Effector memory CD4-positive, alpha-beta T cell (primary cell): ENCODE results near the gene ADAM33.

ENCODE experiments used
- DNase-seq, 3 donors: peaks; one replicate each; pipeline ENCODE4 v3.0.0-alpha.2; 2020
- H3K27ac ChIP-seq: 2 replicates; pipeline ENCODE4 v1.7.0; 2013; ENCODE audit warnings: mild to moderate bottlenecking, low read length, moderate library complexity; ENCODE audit not compliant: insufficient read depth, poor library complexity, severe bottlenecking
- H3K27me3 ChIP-seq: replicated peaks from 2 replicates; pipeline ENCODE4 v1.7.0; 2013; ENCODE audit warnings: mild to moderate bottlenecking, low read length; ENCODE audit not compliant: insufficient read depth, control insufficient read depth, poor library complexity, severe bottlenecking
- H3K36me3 ChIP-seq: 2 replicates; pipeline ENCODE4 v1.7.0; 2013; ENCODE audit warnings: mild to moderate bottlenecking, low read length, moderate library complexity; ENCODE audit not compliant: control insufficient read depth, insufficient read depth
- H3K4me1 ChIP-seq: 2 replicates; pipeline ENCODE4 v1.7.0; 2013; ENCODE audit warnings: low read length, mild to moderate bottlenecking; ENCODE audit not compliant: control insufficient read depth, insufficient read depth, poor library complexity, severe bottlenecking
- H3K4me3 ChIP-seq: 2 replicates; pipeline ENCODE4 v1.7.0; 2013; ENCODE audit warnings: low read length, low read depth, mild to moderate bottlenecking; ENCODE audit not compliant: insufficient read depth, poor library complexity, severe bottlenecking
- H3K9me3 ChIP-seq: 2 replicates; pipeline ENCODE4 v1.7.0; 2013; ENCODE audit warnings: mild to moderate bottlenecking, low read length, moderate library complexity; ENCODE audit not compliant: control insufficient read depth

ADAM33 gene

DNA sequence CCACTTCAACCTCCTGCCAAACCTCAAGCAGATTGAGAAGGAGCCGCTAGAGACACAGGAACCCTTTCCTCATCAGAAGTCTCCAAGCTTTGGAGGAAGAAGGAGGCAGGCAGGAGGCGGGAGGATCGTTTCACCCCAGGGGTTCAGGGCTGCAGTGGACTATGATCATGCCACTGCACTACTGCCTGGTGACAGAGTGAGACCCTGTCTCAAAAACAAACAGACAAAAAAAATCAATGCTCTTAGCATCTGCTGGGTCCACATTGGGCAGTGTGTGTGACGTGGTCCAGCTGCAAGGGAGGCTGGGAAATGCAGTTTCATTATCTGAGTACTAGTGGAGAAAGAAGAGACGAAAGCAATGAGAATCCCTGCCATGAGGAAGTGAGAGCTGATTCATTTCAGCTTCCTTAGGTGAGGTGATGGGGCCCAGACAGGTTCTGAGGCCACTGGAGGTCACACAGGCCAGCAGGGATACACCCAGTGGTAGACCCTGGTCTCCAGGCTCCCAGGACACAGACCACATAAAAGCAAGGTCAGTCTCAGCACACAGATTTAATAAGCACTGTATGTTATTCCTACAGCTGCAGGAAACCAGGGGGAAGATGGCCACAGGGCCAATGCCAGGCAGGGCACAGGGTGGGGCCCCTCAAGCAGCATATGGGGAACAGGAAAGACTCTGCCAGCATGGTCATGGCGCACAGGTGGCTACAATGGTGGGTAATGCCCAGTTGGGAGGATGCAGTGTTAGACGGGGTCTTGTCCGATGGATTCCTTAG is 22.9 kb downstream of the ADAM33 start:
- Histone ChIP-seq H3K4me3 (no peak overlapping the region), H3K27ac (no peak overlapping the region), H3K27me3 (peaks cover 21% of the 10 kb centered on the region), H3K4me1 (no peaks in the 10 kb centered on the region), H3K36me3 (no peaks in the 10 kb centered on the region), H3K9me3 (no peaks in the 10 kb centered on the region)
- DNase-seq = no peak

DNA sequence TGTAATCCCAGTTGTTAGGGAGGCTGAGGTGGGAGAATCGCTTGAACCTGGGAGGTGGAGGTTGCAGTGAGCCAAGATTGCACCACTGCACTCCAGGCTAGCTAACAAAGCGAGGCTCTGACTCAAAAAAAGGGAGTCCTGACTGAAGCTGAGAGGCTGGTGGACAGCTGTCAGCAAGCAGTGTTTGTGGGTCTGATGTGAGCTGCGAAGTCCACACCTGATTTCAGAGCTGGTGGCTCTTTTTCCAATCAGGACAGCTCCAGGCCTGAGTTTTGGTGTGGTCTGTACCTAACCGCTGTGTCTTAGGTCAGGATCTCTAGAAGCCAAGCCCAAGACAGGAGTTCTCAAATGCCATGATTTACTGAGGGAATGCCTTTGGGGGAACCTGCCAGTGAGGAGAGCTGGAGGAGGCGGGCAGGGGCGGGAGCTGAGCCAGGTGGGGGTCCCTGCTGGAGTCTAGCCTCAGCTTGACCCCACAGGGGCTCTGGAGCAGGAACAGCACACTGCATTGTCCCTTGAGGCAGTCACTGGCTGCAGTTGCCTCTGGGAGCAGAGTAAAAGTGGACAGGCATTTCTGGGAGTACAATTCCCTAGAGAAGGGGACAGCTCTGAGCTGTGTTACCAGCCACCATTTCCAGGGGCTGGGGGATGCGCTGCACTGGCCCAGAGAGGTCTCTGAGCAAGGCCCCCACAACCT is 23.6 kb downstream of the ADAM33 start:
- H3K4me1 ChIP-seq = peaks cover 3% of the 10 kb centered on the region
- H3K9me3 ChIP-seq = no peaks in the 10 kb centered on the region
- no peak overlapping the region for H3K4me3 ChIP-seq
- no peak for DNase-seq
- H3K36me3 ChIP-seq = no peaks in the 10 kb centered on the region
- H3K27ac ChIP-seq = no peak overlapping the region
- peaks cover 21% of the 10 kb centered on the region for H3K27me3 ChIP-seq

DNA sequence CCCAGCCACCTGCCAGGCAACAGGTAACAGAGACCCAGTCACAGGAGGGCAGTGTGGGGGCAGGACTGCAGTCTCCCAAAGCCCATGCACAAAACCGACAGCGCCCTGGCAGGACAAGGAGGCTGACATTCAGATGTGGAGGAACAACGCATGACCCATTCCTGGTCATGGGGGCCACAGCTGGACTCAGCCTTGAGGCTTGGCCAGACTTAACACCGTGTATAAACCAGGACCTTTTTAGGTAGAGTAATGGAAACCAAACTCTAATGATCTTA is 26.7 kb downstream of the ADAM33 start:
- H3K9me3 ChIP-seq = no peaks in the 10 kb centered on the region
- DNase-seq = no peak
- peaks cover 5% of the 10 kb centered on the region for H3K4me1 ChIP-seq
- H3K27ac ChIP-seq = no peak overlapping the region
- no peak overlapping the region for H3K4me3 ChIP-seq
- H3K36me3 ChIP-seq = no peaks in the 10 kb centered on the region
- H3K27me3 ChIP-seq = peaks cover 7% of the 10 kb centered on the region

DNA sequence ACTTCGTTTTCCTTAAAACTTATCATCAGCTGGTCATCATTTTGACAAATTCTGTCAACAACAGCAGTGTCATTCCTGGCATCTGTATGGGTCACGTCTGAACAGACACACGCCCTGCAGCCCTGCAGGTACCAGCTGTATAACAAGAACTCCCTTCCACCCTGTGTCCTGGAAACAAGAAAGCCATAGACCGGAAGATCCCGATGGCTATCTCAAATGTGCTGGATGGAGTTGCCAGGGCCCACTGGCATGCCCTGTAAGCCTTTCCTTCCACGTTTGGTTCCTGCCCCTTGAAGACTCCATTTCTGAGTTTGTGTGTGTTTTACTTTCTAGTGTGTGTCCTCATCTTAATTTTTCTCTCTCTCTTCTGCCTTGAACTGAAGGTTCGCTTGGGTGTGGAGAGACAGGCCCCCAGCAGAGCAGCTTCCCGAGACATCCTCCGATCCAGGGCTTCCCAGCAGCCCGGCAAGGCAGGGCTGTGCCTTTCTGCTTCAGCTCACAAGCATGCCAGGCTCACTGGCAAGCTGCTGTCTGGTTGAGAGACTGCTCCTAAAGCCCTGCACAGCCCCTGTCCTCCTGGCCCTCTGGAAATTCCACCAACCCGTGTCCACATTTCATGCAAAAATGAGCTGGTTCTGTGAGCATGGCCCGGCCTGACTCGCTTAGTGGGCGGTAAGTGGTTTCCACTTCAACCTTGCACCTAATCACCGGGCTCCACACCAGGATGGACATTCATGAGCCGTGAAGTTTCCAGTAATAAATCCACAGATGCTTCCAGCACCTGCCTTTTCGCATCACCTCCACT is 27.3 kb downstream of the ADAM33 start:
- no peak for DNase-seq
- Histone ChIP-seq H3K9me3 (no peaks in the 10 kb centered on the region), H3K27ac (no peak overlapping the region)

DNA sequence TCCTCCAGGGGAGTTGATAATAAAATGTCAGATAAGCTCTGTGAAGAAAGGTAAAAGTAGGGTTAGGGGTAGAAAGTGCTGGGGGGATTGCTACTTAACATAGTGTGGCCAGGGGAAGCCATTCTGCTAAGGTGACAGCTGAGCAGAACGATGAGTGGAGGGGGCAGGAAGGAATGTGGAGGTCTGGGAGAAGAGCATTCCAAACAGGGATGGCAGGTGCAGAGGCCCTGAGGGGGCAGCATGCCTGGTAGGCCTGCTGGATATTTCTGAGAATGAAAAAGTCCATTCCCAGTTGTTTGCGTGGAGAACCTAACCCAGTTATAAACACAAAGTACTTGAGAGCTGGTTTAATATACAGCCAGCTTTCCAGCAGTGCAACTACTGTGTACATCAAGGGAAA is 27.9 kb downstream of the ADAM33 start:
- DNase-seq = no peak
- Histone ChIP-seq H3K9me3 (no peaks in the 10 kb centered on the region), H3K36me3 (no peaks in the 10 kb centered on the region), H3K27ac (no peak overlapping the region), H3K27me3 (no peaks in the 10 kb centered on the region), H3K4me1 (peaks cover 5% of the 10 kb centered on the region), H3K4me3 (no peak overlapping the region)

More for the DNA sequence above, 27.3 kb downstream of the ADAM33 start:
- H3K36me3 ChIP-seq = no peaks in the 10 kb centered on the region
- H3K27me3 ChIP-seq = peaks cover 1% of the 10 kb centered on the region
- no peak overlapping the region for H3K4me3 ChIP-seq
- H3K4me1 ChIP-seq = peaks cover 5% of the 10 kb centered on the region

DNA sequence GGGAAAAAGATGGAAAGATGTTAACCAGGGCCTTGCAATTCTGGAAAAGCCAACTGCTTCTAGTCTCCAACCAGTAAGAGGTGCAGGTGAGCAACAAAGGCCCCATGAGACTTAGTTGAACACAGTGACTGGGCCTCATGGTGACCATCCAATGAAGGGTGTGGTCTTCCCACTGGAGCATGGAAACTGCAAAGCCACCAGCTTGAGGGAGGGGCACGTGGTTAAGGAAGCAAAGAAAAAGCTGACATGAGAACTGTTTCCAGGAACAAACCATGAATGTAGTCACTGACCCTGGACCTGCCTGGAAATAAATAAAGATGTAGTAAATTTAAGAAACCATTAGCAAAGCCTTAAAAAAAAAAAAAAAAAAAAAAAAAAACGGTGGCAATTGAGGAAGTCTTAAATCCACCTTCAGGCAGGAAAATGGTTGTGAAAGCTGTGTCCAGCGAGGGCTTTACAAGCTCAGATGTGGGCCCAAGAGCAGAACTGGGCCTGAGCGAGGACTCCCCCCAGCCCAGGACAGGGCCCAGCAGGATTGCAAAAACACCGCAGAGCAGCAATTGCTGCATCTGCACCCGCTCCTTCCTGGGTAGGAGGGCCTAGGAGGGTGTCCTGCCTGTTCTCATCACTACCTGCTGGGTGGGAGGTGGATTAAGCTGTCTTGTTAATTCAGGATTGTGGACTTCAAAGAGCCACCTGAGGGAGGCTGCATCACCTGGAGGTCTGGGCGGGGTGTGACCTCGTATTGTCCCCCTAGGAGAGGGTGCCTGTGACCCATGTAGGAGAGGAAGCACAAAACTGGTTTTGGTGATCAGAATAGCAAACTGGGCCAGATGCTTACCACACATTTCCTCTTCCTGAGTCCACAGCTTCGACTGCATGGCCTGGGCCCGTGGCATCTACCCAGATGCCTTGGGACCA is 28.9 kb downstream of the ADAM33 start:
- peaks cover 4% of the 10 kb centered on the region for H3K36me3 ChIP-seq
- H3K27ac ChIP-seq = no peak overlapping the region
- H3K9me3 ChIP-seq = no peaks in the 10 kb centered on the region
- no peak overlapping the region for H3K4me3 ChIP-seq
- peaks cover 5% of the 10 kb centered on the region for H3K4me1 ChIP-seq
- no peaks in the 10 kb centered on the region for H3K27me3 ChIP-seq
- DNase-seq = no peak

DNA sequence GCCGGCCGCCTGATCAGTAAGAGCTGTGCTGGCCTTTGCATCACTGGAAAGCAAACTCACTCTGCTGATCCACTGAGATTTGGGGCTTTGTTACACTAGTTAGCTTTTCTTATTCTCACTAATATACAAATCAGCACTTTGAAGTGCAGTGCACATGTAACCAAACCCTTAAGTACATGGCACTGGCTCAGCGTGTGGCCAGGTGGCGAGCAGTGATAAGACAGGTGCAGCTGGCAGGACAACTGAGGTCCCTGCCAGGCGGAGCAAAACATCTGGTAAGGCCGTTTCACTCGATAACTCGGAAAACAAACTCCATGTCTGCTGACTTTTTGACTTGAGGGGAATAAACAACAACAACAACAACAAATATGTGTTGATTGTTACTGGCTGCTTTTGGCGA is 29.6 kb downstream of the ADAM33 start:
- Histone ChIP-seq H3K36me3 (peaks cover 4% of the 10 kb centered on the region), H3K9me3 (no peaks in the 10 kb centered on the region), H3K27me3 (no peaks in the 10 kb centered on the region), H3K4me1 (peaks cover 5% of the 10 kb centered on the region), H3K27ac (no peak overlapping the region), H3K4me3 (no peak overlapping the region)
- no peak for DNase-seq

DNA sequence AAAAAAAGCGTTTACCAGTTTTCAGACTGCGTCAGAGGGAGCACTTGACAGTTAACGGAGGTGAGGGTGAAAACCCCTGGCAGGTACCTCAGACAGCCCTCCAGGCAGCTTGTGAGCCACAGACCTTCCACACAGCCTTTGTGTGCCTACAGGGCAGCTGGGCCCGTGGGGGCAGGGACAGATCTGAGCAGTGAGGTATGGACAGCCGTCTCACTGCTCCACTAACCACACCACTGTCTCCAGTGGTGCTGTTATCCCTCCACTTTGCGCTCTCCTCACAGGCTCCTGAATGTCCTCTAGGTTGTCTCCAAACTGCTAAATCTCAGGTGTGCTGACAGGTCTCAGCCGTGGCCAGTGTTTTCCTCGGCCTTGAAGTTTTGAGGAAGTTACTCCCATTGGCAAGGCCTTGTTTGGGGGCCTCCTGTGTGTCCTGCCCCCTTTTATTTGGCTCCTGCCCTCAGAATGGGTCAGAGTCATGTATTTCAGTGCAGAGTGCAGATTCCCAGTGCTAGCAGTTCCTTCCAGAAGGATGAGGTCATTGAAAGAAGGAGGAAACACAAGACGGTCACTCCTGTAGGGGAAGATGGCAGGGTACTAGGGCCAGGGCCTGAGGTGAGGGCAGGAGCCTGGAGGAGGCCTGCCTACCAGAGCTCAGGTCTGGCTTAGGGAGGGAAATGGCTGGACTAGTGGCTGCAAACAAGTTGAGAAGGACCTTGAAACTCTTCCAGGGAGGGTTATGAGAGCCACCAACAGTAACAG is 30.4 kb downstream of the ADAM33 start:
- Histone ChIP-seq H3K9me3 (no peaks in the 10 kb centered on the region), H3K27me3 (no peaks in the 10 kb centered on the region), H3K27ac (no peak overlapping the region), H3K4me3 (no peak overlapping the region), H3K4me1 (peaks cover 5% of the 10 kb centered on the region), H3K36me3 (peaks cover 4% of the 10 kb centered on the region)
- no peak for DNase-seq

DNA sequence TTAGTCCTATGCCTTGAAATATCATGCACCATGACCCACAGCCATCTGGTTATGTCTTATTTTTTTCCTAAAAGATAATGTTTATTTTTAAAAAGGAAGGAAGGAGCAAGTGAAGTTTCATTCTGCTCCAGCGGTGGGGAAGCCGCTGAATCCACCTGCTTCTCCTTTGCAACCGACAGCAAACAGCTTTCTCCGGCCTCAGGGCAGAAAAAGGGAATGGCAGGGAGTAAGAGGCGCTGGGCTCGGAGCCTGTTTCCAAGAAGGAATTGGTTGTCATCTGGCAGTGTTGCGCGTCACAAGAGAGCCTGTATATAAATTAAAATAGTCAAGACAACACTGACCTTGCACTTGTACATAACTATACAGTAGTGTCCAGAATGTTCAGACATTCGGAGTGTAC is 32.9 kb downstream of the ADAM33 start:
- no peak overlapping the region for H3K4me3 ChIP-seq
- DNase-seq = no peak

More for the DNA sequence above, 32.9 kb downstream of the ADAM33 start:
- Histone ChIP-seq H3K4me1 (peaks cover 5% of the 10 kb centered on the region), H3K36me3 (peaks cover 9% of the 10 kb centered on the region), H3K27me3 (no peaks in the 10 kb centered on the region), H3K9me3 (no peaks in the 10 kb centered on the region), H3K27ac (no peak overlapping the region)
